ENCODE data around the gene GH2. TPM values are rescaled to one million over a fixed set of nuclear protein-coding genes. Genes with fewer than 3 reads are reported as not detected.
"Not testable (repeated sequence)": the region's sequence is repeated elsewhere in the genome, so short reads cannot be mapped to it uniquely, and the experiment has no call there.

GH2 gene
- total RNA-seq, 2 experiments from 2014 or later: not detected

- peaks cover 37% of the 10 kb centered on the region for H3K27me3 Mint-ChIP-seq
- ATAC-seq (no peak), DNase-seq (peak; percentile 14)
- H3K9me3 Mint-ChIP-seq (ENCODE audit: low read depth): no peaks in the 10 kb centered on the region
- H3K4me3 Mint-ChIP-seq: no peak overlapping the region
- H3K27ac Mint-ChIP-seq: no peak overlapping the region
- CTCF ChIA-PET: interaction anchor here (0.7 to 1.7 kb wide), 4 partner anchors 8 to 13 kb away, joined by 3 to 9 read pairs (median 3); no protein-coding TSS in a partner anchor
- H3K4me1 Mint-ChIP-seq: no peaks in the 10 kb centered on the region
- no peaks in the 10 kb centered on the region for H3K36me3 Mint-ChIP-seq
Observed at GRCh38 chr17:63855185-63855584, 26.6 kb downstream of the GH2 start.

DNA sequence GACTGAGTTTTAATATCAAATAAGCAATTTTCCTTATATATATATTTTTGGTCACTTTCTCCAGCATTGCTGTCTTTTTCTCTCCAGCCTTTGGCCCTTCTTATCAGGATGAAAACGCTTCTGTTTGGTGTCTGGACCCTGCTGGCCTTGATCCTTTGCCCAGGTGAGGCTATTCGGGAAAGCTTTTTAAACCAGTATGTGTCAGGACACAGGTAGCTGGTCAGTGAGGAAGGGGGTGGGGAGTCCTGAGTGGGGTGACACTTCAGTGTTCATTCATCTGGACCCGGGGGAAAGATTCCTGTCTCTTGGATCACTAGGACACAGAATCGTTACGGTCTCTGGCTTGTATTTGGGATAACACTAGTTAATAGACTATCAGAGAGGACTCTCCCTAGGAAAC is 27.0 kb downstream of the GH2 start:
- no peak overlapping the region for H3K27ac Mint-ChIP-seq
- CTCF ChIA-PET: interaction anchor here (0.7 to 1.7 kb wide), 3 partner anchors 11 to 13 kb away, joined by 3 to 9 read pairs (median 3); no protein-coding TSS in a partner anchor
- no peaks in the 10 kb centered on the region for H3K9me3 Mint-ChIP-seq (ENCODE audit: low read depth)
- peaks cover 3% of the 10 kb centered on the region for H3K4me1 Mint-ChIP-seq
- H3K36me3 Mint-ChIP-seq: no peaks in the 10 kb centered on the region
- no peak for ATAC-seq
- peaks cover 35% of the 10 kb centered on the region for H3K27me3 Mint-ChIP-seq
- H3K4me3 Mint-ChIP-seq: no peak overlapping the region
- peak; percentile 35 for DNase-seq

DNA sequence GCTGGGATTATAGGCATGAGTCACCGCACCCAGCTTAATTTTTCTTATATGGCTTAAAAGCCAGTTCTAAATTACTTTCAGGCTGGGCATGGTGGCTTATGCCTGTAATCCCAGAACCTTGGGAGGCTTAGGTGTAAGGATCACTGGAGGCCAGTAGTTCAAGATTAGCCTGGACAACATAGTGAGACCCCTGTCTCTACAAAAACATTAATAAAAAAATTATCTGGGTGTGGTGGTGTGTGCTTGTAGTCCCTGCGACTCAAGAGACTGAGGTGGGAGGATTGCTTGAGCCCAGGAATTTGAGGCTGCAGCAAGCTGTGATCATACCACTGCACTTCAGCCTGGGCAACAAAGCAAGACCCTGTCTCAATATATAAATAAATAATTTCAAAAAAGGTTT is 28.5 kb downstream of the GH2 start:
- Mint-ChIP-seq H3K4me3 (no peak overlapping the region), H3K27me3 (peaks cover 28% of the 10 kb centered on the region), H3K4me1 (peaks cover 14% of the 10 kb centered on the region), H3K9me3 (ENCODE audit: low read depth) (peaks cover 2% of the 10 kb centered on the region), H3K27ac (no peak overlapping the region), H3K36me3 (peaks cover 3% of the 10 kb centered on the region)
- CTCF ChIA-PET: interaction anchor here (2.7 kb wide), 1 partner anchor 12 kb away, joined by 15 read pairs; no protein-coding TSS in a partner anchor
- ATAC-seq: no peak
- DNase-seq: peak; percentile 15

DNA sequence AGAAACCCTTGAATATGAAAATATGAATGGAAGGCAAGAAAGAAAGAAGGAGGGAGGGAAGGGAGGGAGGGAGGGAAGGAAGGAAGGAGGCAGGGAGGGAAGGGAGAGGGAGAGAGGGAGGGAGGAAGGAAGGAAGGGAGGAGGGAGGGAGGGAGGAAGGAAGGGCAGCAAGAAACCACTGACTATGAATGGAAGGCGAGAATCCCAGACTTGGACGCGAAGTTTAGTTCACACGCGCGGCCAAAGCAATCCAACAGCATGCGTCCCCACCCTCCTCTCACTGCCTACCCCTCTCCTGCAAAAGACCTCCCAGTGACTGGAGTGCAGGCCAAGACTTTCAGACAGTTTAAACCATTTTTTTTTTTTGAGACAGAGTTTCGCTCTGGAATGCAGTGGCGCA is 31.3 kb downstream of the GH2 start:
- Mint-ChIP-seq H3K36me3 (peaks cover 10% of the 10 kb centered on the region), H3K4me3 (no peak overlapping the region)

DNA sequence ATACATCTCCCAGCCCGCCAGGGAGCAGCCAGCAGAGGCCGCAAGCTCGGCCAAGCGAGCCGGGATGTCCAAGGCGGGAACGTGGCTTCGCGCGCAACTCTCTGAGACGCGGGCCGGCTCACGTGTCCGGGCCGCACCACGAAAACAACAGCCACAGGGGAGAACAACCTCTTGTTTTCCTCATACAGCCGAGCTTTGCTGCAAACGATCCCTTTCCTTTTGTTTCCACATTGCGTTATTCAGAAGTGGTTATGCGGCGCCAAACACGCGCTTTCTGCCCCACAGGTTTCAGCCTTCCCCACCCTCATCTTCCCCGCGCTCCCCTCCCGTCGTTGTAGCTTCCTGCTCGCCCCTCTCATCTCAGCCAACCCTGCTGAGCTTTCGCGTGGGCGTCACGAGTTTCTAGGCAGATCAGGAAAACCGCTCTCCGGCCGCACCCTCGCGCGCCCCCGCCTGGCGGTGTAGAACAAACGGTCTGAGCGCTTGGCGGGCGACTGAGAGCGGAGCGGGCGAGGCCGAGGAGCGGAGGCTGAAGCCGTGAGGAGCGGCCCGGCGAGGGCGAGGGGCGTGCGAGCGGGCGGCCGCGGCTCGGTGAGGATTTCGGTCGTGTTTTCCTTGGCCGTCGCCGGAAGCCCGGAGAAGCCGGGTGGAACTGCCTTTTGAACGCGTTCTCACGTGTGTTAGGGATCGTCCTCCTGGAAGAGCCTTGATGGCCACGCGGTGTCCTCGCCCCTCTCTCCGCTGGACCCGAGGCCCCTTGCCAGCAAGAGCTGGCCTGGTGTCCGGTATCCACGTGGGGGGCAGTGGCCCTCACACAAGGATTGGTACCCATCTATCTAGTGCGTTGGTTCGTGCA is 32.7 kb downstream of the GH2 start:
- Mint-ChIP-seq H3K36me3 (peaks cover 10% of the 10 kb centered on the region), H3K4me3 (peak overlapping the region; percentile 59), H3K27ac (peak overlapping the region; percentile 88), H3K27me3 (peaks cover 11% of the 10 kb centered on the region), H3K9me3 (ENCODE audit: low read depth) (peaks cover 6% of the 10 kb centered on the region), H3K4me1 (peaks cover 24% of the 10 kb centered on the region)
- CTCF ChIA-PET: interaction anchor here (0.6 to 1.9 kb wide), 36 partner anchors 9 to 647 kb away, joined by 3 to 34 read pairs (median 4); partner anchors contain the start of genes CCDC47, CD79B, DDX42 and GH2
- ATAC-seq (peak; percentile 97), DNase-seq (peak; percentile 96)

More for the DNA sequence above, 31.3 kb downstream of the GH2 start:
- ATAC-seq: no peak
- Mint-ChIP-seq H3K27ac (no peak overlapping the region), H3K27me3 (peaks cover 21% of the 10 kb centered on the region), H3K4me1 (peaks cover 21% of the 10 kb centered on the region), H3K9me3 (ENCODE audit: low read depth) (peaks cover 6% of the 10 kb centered on the region)
- peak; percentile 36 for DNase-seq
- CTCF ChIA-PET: interaction anchor here (0.9 to 2.7 kb wide), 2 partner anchors 15 to 35 kb away, joined by 4 to 15 read pairs; no protein-coding TSS in a partner anchor

DNA sequence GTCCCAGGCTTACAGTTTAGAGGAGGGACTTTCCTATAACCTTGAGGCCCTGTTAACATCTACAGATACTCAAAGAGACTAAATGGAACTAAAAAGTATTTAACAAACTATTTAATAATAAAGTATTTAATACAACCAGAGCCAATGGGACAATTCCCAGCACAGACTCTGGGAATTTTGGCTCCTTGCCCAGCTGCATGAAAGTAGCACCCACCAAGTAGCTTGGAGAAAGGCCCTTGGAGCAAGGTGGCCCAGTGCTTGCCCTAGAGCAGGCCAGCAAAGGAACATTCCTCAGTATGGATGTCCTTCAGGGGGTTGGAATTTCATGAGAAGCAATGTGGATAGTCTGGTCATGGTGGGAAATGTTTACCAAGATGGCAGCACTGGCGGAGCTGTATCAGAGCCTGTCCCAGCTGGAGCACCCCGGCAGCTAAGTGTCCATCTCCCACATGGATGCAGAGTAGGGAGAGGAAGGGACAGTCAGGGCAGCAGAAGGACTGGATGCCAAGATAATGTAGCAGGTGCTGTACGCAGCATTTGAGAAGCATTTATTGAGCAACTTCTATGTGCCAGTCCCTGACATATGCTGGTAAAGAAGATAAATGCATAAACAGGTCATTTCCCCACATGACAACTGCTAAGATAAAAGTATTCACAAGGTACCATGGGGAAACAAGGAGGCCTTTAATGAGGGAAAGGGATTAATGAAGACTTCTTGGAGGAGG is 34.1 kb downstream of the GH2 start:
- ATAC-seq (no peak), DNase-seq (no peak)
- Mint-ChIP-seq H3K4me1 (peaks cover 28% of the 10 kb centered on the region), H3K27me3 (peaks cover 10% of the 10 kb centered on the region), H3K4me3 (no peak overlapping the region), H3K36me3 (peaks cover 10% of the 10 kb centered on the region), H3K9me3 (ENCODE audit: low read depth) (peaks cover 6% of the 10 kb centered on the region), H3K27ac (peak overlapping the region; percentile 42)
- CTCF ChIA-PET: interaction anchor here (1.1 to 1.9 kb wide), 8 partner anchors 8 to 179 kb away, joined by 3 to 34 read pairs (median 14); partner anchors contain the start of genes CCDC47, DDX42 and GH2

- Mint-ChIP-seq H3K4me1 (peaks cover 38% of the 10 kb centered on the region), H3K4me3 (no peak overlapping the region), H3K9me3 (ENCODE audit: low read depth) (peaks cover 6% of the 10 kb centered on the region), H3K27ac (no peak overlapping the region), H3K27me3 (peaks cover 4% of the 10 kb centered on the region), H3K36me3 (peaks cover 16% of the 10 kb centered on the region)
- no peak for DNase-seq
- ATAC-seq: no peak
- CTCF ChIA-PET: interaction anchor here (1.5 kb wide), 1 partner anchor 148 kb away, joined by 3 read pairs; no protein-coding TSS in a partner anchor
Observed at GRCh38 chr17:63845509-63845908, 36.2 kb downstream of the GH2 start.

DNA sequence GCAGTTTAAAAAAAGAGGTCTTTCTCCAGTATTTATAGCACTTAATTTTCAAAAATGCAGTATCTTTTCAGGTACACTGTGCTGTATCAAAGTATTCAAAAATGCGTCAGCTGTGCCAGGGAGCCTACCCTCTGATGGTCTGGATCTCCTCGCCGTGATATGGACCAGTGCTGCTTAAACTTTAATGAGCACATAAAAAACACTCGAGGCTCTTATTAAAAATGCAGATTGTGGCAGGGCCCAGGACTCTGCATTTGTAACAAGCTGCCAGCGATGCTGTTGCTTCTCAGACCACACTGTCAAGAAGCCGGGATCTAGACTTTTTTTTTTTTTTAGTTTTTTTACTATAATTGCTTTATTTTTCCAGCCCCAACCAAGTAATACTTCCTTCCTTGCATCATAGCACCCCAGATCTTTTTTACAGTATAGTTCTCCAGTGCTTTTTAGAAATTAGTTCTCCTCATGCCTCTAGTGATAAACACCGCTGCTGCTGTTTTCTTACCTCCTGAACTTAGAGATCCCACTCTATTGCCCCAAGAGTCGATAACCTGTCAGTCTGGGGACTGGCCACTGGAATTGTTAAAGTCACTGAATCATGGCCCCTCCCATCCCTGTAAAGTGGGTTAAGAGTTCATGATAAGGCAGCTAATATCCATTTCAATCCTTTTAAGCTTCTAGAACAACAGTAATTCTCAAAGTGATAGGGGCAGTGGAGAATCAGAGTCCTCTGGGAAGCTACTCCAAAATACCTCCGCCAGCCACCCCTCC is 37.6 kb downstream of the GH2 start:
- ATAC-seq: no peak
- CTCF ChIA-PET: interaction anchor here (0.6 to 2.0 kb wide), 16 partner anchors 9 to 223 kb away, joined by 3 to 10 read pairs (median 3); partner anchors contain the start of genes CCDC47, DDX42, FTSJ3 and ICAM2
- Mint-ChIP-seq H3K36me3 (peaks cover 16% of the 10 kb centered on the region), H3K4me1 (peaks cover 40% of the 10 kb centered on the region), H3K27ac (peak overlapping the region; percentile 94), H3K4me3 (peak overlapping the region; percentile 95), H3K9me3 (ENCODE audit: low read depth) (peaks cover 6% of the 10 kb centered on the region), H3K27me3 (no peaks in the 10 kb centered on the region)
- no peak for DNase-seq

GRCh38 chr17:63843387-63843888 is 38.3 kb downstream of the GH2 start:
- peak overlapping the region; percentile 94 for H3K27ac Mint-ChIP-seq
- CTCF ChIA-PET: interaction anchor here (0.6 to 2.0 kb wide), 16 partner anchors 9 to 290 kb away, joined by 3 to 10 read pairs (median 3); partner anchors contain the start of genes CCDC47, DDX42, FTSJ3 and ICAM2
- H3K4me3 Mint-ChIP-seq: peak overlapping the region; percentile 95
- H3K27me3 Mint-ChIP-seq; H3K9me3 Mint-ChIP-seq (ENCODE audit: low read depth): not testable (repeated sequence)
- H3K36me3 Mint-ChIP-seq: peaks cover 14% of the 10 kb centered on the region
- peaks cover 40% of the 10 kb centered on the region for H3K4me1 Mint-ChIP-seq
- DNase-seq: peak; percentile 59
- peak; percentile 11 for ATAC-seq

DNA sequence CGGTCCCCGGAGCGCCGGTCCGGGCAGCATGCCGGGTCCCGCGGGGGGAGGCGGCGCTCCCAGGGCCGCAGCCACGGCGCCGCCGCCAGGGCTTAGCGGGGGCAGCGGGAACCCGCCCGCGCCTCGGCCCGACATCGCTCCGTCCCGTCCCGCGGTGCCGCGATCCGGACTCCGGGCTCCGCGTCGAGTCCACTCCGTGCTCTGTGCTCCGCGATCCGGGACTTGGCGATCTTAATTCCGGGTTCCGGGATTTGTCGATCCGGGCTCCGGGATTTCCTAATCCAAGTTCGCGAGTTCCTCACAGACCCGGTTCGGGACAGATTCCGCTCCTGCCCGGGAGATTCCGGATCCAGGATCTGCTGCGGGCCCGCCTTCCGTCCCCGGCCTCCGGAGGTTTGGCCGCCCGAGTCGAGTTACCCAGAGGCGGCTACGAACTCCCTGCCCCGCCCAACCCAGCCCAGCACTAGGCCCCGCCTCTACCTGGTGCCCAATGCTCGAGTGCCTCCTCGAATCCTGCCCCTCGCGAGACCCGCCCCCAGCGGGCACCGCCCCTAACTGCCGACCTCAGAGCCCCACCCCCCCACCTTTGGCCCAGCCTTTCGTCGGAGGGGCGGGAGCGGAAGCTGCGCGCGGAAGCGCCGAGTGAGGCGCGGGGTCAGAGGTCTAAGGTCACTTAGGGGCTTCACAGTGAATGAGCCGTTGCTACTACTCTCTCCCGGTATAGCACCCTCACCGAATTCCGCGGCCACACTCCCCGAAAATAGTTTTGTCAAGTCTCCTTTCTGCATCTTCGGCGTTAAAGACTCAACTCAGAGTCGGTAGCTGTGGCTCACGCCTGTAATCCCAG is 39.0 kb downstream of the GH2 start, which contains the start of gene SMARCD2:
SMARCD2 (minus strand) TSS at position 146 of the 847 bp plus-strand sequence; CDS start at position 135, 11 bp downstream.
- Mint-ChIP-seq H3K27ac (peak within 1 kb of the TSS; percentile 94), H3K36me3 (peaks cover 8% of the 10 kb centered on the region), H3K9me3 (ENCODE audit: low read depth) (no peaks in the 10 kb centered on the region), H3K4me3 (peak within 1 kb of the TSS; percentile 95), H3K27me3 (no peaks in the 10 kb centered on the region), H3K4me1 (peaks cover 33% of the 10 kb centered on the region)
- ATAC-seq (peak; percentile 91), DNase-seq (peak; percentile 99)
- CTCF ChIA-PET: interaction anchor here (0.6 to 4.5 kb wide), 14 partner anchors 8 to 291 kb away, joined by 3 to 28 read pairs (median 4); partner anchors contain the start of genes DDX42, FTSJ3 and ICAM2

GRCh38 chr17:63842173-63842539 is 39.6 kb downstream of the GH2 start:
- peak; percentile 60 for DNase-seq
- Mint-ChIP-seq H3K4me1 (peaks cover 31% of the 10 kb centered on the region), H3K36me3 (peaks cover 7% of the 10 kb centered on the region), H3K27me3 (no peaks in the 10 kb centered on the region), H3K9me3 (ENCODE audit: low read depth) (no peaks in the 10 kb centered on the region), H3K4me3 (peak overlapping the region; percentile 95), H3K27ac (peak overlapping the region; percentile 90)
- ATAC-seq: peak; percentile 32
- CTCF ChIA-PET: interaction anchor here (0.9 to 4.5 kb wide), 4 partner anchors 11 to 417 kb away, joined by 3 to 28 read pairs (median 4); partner anchors contain the start of gene MAP3K3

Data from activated CD8-positive, alpha-beta memory T cell treated with anti-CD3 and anti-CD28 coated beads, Interleukin-2, amount 10 ng/mL, durations not matched to agents 7 days and 5 days (primary cell).